ENCODE measurements around the gene ASPDH. TPM values are rescaled to one million over a fixed set of nuclear protein-coding genes. Genes with fewer than 3 reads are reported as not detected.
A peak's percentile ranks its signal among the peaks of the same experiment; 100 is the strongest.

ASPDH gene
- total and polyA plus RNA-seq, 2 donors (not counting 3 experiments of a cell fraction or from before 2014, with no cell fraction given): not detected

GRCh38 chr19:50555450-50556281, 42.0 kb upstream of the ASPDH start:
- peak; percentile 12 for TF ChIP-seq EZH2 (IDR thresholded peaks at IDR 0.05; ENCODE audit: borderline replicate concordance, low read depth, low read length, severe bottlenecking)
- no peak for TF ChIP-seq POLR2A (IDR thresholded peaks at IDR 0.05; ENCODE audit: low read depth, low read length)
- H4K20me1 ChIP-seq (replicated peaks; ENCODE audit: control insufficient read depth, extremely low read depth, insufficient read depth, low read length): no peaks in the 10 kb centered on the region
- POLR2A ChIA-PET: interaction anchor here (0.6 to 1.3 kb wide), 2 partner anchors 32 to 249 kb away, joined by 3 to 4 read pairs; no protein-coding TSS in a partner anchor
- CTCF ChIA-PET: interaction anchor here (0.6 to 7.3 kb wide), 35 partner anchors 9 to 925 kb away, joined by 3 to 136 read pairs (median 4); partner anchors contain the start of genes ACP4 and JOSD2
- no peaks in the 10 kb centered on the region for H3K79me2 ChIP-seq (ENCODE audit: control insufficient read depth, insufficient read depth, low read length)
- H3K36me3 ChIP-seq (ENCODE audit: control insufficient read depth in 2 of 2, extremely low read depth in 1 of 2, insufficient read depth in 2 of 2, low read length in 2 of 2): no peaks in the 10 kb centered on the region
- H3K9me1 ChIP-seq (replicated peaks; ENCODE audit: control insufficient read depth, extremely low read depth, insufficient read depth, low read length): no peaks in the 10 kb centered on the region
- H3K9ac ChIP-seq (replicated peaks; ENCODE audit: extremely low read depth, insufficient read depth, low read length): no peak overlapping the region
- H3K4me1 ChIP-seq (ENCODE audit: control insufficient read depth, extremely low read depth, insufficient read depth, low read length): peaks cover 3% of the 10 kb centered on the region
- no peak overlapping the region for H3K4me2 ChIP-seq (ENCODE audit: insufficient read depth, low read length)
- H2AFZ ChIP-seq (ENCODE audit: low read depth, low read length): peak overlapping the region; percentile 100
- no TSS peak for BruUV-seq (replicated peaks)
- peaks cover 4% of the 10 kb centered on the region in 2 experiments for H3K27me3 ChIP-seq (ENCODE audit: control insufficient read depth in 2 of 2, insufficient read depth in 2 of 2, low read length in 2 of 2)
- no peaks in the 10 kb centered on the region for H3K9me3 ChIP-seq (replicated peaks; ENCODE audit: control insufficient read depth, insufficient read depth, low read length)
- FAIRE-seq (no peak), DNase-seq (ENCODE audit: low read depth, low spot score) (no peak)
- no peak overlapping the region for H3K27ac ChIP-seq (ENCODE audit: insufficient read depth, low read depth, low read length)
- dilution Hi-C loops (cut with MboI; ENCODE audit: extremely low pct_ligation_motif_present, low sequenced_read_pairs) (no loop called here), intact Hi-C loops (cut with micrococcal nuclease) (loop anchor here (1.0 kb wide), 2 partner anchors 18 to 198 kb away; no protein-coding TSS in a partner anchor)
- peak overlapping the region in 1 of 3 experiments; percentile 43 for H3K4me3 ChIP-seq (replicated peaks in 1 of 3; ENCODE audit: insufficient read depth in 1 of 3, low read depth in 1 of 3, low read length in 3 of 3)

- TF ChIP-seq GATA2 (IDR thresholded peaks at IDR 0.05; ENCODE audit: insufficient read depth, insufficient read length, low read depth, low read length) (no peak), POLR2AphosphoS5 (IDR thresholded peaks at IDR 0.05; ENCODE audit: insufficient read depth, low read depth, low read length) (no peak), EZH2 (IDR thresholded peaks at IDR 0.05; ENCODE audit: borderline replicate concordance, low read depth, low read length, severe bottlenecking) (no peak), POLR2A (IDR thresholded peaks at IDR 0.05; ENCODE audit: low read depth, low read length) (no peak), CTCF (IDR thresholded peaks at IDR 0.05; ENCODE audit: extremely low read depth in 1 of 2, insufficient read depth in 1 of 2, low read depth in 1 of 2, low read length in 2 of 2) (no peak), FOS (IDR thresholded peaks at IDR 0.05; ENCODE audit: borderline replicate concordance, insufficient read depth, low read length) (no peak), JUN (IDR thresholded peaks at IDR 0.05; ENCODE audit: borderline replicate concordance, insufficient read depth, insufficient read length, low read depth) (no peak), MYC (IDR thresholded peaks at IDR 0.05; ENCODE audit: low read depth, low read length) (no peak), MAX (IDR thresholded peaks at IDR 0.05; ENCODE audit: insufficient read depth, insufficient read length) (no peak)
- no peak for DNase-seq (ENCODE audit: low read depth, low spot score)
- POLR2A ChIA-PET: no interaction called here
- dilution Hi-C loops (cut with MboI; ENCODE audit: extremely low pct_ligation_motif_present, low sequenced_read_pairs): no loop called here
- Histone ChIP-seq H3K9ac (replicated peaks; ENCODE audit: extremely low read depth, insufficient read depth, low read length) (no peak overlapping the region), H3K9me1 (replicated peaks; ENCODE audit: control insufficient read depth, extremely low read depth, insufficient read depth, low read length) (no peaks in the 10 kb centered on the region), H2AFZ (ENCODE audit: low read depth, low read length) (no peak overlapping the region), H3K4me2 (ENCODE audit: insufficient read depth, low read length) (no peak overlapping the region), H3K27me3 (ENCODE audit: control insufficient read depth in 2 of 2, insufficient read depth in 2 of 2, low read length in 2 of 2) (peaks cover 4 to 8% of the 10 kb centered on the region in 2 experiments), H4K20me1 (replicated peaks; ENCODE audit: control insufficient read depth, extremely low read depth, insufficient read depth, low read length) (no peaks in the 10 kb centered on the region), H3K9me3 (replicated peaks; ENCODE audit: control insufficient read depth, insufficient read depth, low read length) (no peaks in the 10 kb centered on the region), H3K79me2 (ENCODE audit: control insufficient read depth, insufficient read depth, low read length) (no peaks in the 10 kb centered on the region), H3K36me3 (ENCODE audit: control insufficient read depth in 2 of 2, extremely low read depth in 1 of 2, insufficient read depth in 2 of 2, low read length in 2 of 2) (no peaks in the 10 kb centered on the region), H3K27ac (ENCODE audit: insufficient read depth, low read depth, low read length) (no peak overlapping the region), H3K4me1 (ENCODE audit: control insufficient read depth, extremely low read depth, insufficient read depth, low read length) (peaks cover 3% of the 10 kb centered on the region), H3K4me3 (replicated peaks in 1 of 3; ENCODE audit: insufficient read depth in 1 of 3, low read depth in 1 of 3, low read length in 3 of 3) (no peak overlapping the region)
- BruUV-seq (replicated peaks): no TSS peak
- intact Hi-C loops (cut with micrococcal nuclease): no loop called here
- no peak for FAIRE-seq
- CTCF ChIA-PET: interaction anchor here (1.0 to 7.3 kb wide), 5 partner anchors 15 to 229 kb away, joined by 5 to 136 read pairs (median 9); no protein-coding TSS in a partner anchor
Observed at GRCh38 chr19:50555033-50555432, 41.3 kb upstream of the ASPDH start.

All from endothelial cell of umbilical vein (primary cell).